ENCODE results near the gene NCAPG2.
A peak's percentile ranks its signal among the peaks of the same experiment; 100 is the strongest.

NCAPG2 gene

GRCh38 chr7:158647475-158647792 lies 57.2 kb downstream of the NCAPG2 start:
- H3K4me3 ChIP-seq (IDR thresholded peaks at IDR 0.05; ENCODE audit: insufficient read depth, low read depth, low read length) = no peak overlapping the region
- H3K9ac ChIP-seq = no peak overlapping the region
- TF ChIP-seq CTCF (conservative IDR thresholded peaks at IDR 0.05; ENCODE audit: low read depth, low read length) = peak; percentile 35
- H3K27me3 ChIP-seq (ENCODE audit: insufficient read depth, low read depth) = no peaks in the 10 kb centered on the region
- no peaks in the 10 kb centered on the region for H3K4me1 ChIP-seq (ENCODE audit: low read depth, poor library complexity, severe bottlenecking)
- H3K36me3 ChIP-seq (ENCODE audit: insufficient read depth) = peaks cover 29% of the 10 kb centered on the region
- peaks cover 3% of the 10 kb centered on the region; the same call in 1 of the 2 replicates for H4K20me1 ChIP-seq (ENCODE audit: insufficient read depth)
- H2AFZ ChIP-seq (ENCODE audit: low read depth) = no peak overlapping the region
- H3K27ac ChIP-seq = no peak overlapping the region
- peaks cover 6% of the 10 kb centered on the region; the same call in 1 of the 2 replicates for H3K79me2 ChIP-seq (ENCODE audit: insufficient read depth, low read depth)
- no peak overlapping the region for H3K4me2 ChIP-seq

- Histone ChIP-seq H3K4me1 (ENCODE audit: low read depth, poor library complexity, severe bottlenecking) (no peaks in the 10 kb centered on the region), H3K4me2 (no peak overlapping the region), H4K20me1 (ENCODE audit: insufficient read depth) (peaks cover 3% of the 10 kb centered on the region; the same call in 1 of the 2 replicates), H3K79me2 (ENCODE audit: insufficient read depth, low read depth) (peaks cover 6% of the 10 kb centered on the region; the same call in 1 of the 2 replicates), H3K4me3 (IDR thresholded peaks at IDR 0.05; ENCODE audit: insufficient read depth, low read depth, low read length) (no peak overlapping the region), H3K9ac (no peak overlapping the region), H3K27ac (no peak overlapping the region), H3K27me3 (ENCODE audit: insufficient read depth, low read depth) (no peaks in the 10 kb centered on the region), H3K36me3 (ENCODE audit: insufficient read depth) (peaks cover 34% of the 10 kb centered on the region), H2AFZ (ENCODE audit: low read depth) (no peak overlapping the region)
- TF ChIP-seq CTCF (conservative IDR thresholded peaks at IDR 0.05; ENCODE audit: low read depth, low read length) = peak; percentile 80
Observed at GRCh38 chr7:158646766-158647474, 57.7 kb downstream of the NCAPG2 start.

GRCh38 chr7:158645842-158646241 lies 58.8 kb downstream of the NCAPG2 start:
- no peak for TF ChIP-seq CTCF (conservative IDR thresholded peaks at IDR 0.05; ENCODE audit: low read depth, low read length)
- Histone ChIP-seq H3K27ac (no peak overlapping the region), H3K27me3 (ENCODE audit: insufficient read depth, low read depth) (no peaks in the 10 kb centered on the region), H3K9ac (no peak overlapping the region), H3K4me2 (no peak overlapping the region), H3K79me2 (ENCODE audit: insufficient read depth, low read depth) (0 out of 2 replicates have a peak, but pooled peaks cover 6% of the 10 kb centered on the region), H3K36me3 (ENCODE audit: insufficient read depth) (peaks cover 29% of the 10 kb centered on the region), H3K4me1 (ENCODE audit: low read depth, poor library complexity, severe bottlenecking) (no peaks in the 10 kb centered on the region), H4K20me1 (ENCODE audit: insufficient read depth) (peaks cover 3% of the 10 kb centered on the region; the same call in 1 of the 2 replicates), H3K4me3 (IDR thresholded peaks at IDR 0.05; ENCODE audit: insufficient read depth, low read depth, low read length) (no peak overlapping the region), H2AFZ (ENCODE audit: low read depth) (no peak overlapping the region)

- Histone ChIP-seq H2AFZ (ENCODE audit: low read depth) (no peak overlapping the region), H3K4me1 (ENCODE audit: low read depth, poor library complexity, severe bottlenecking) (no peaks in the 10 kb centered on the region), H3K36me3 (ENCODE audit: insufficient read depth) (peaks cover 20% of the 10 kb centered on the region; the same call in 1 of the 2 replicates), H3K4me2 (no peak overlapping the region), H3K27me3 (ENCODE audit: insufficient read depth, low read depth) (no peaks in the 10 kb centered on the region), H3K9ac (no peak overlapping the region), H3K4me3 (IDR thresholded peaks at IDR 0.05; ENCODE audit: insufficient read depth, low read depth, low read length) (no peak overlapping the region), H3K27ac (no peak overlapping the region), H4K20me1 (ENCODE audit: insufficient read depth) (0 out of 2 replicates have a peak, but pooled peaks cover 3% of the 10 kb centered on the region), H3K79me2 (ENCODE audit: insufficient read depth, low read depth) (no peaks in the 10 kb centered on the region)
- TF ChIP-seq CTCF (conservative IDR thresholded peaks at IDR 0.05; ENCODE audit: low read depth, low read length) = no peak
Observed at GRCh38 chr7:158642149-158642548, 62.5 kb downstream of the NCAPG2 start.
